Brain microvascular endothelial cell (primary cell): ENCODE data around the gene KIF27.
"Not testable (repeated sequence)": the region's sequence is repeated elsewhere in the genome, so short reads cannot be mapped to it uniquely, and the experiment has no call there.

ENCODE experiments used
- DNase-seq: peaks from one replicate; pipeline ENCODE4 v3.0.0-alpha.2; 2020
- H3K27ac ChIP-seq: fragments of 250-450 bp; sonication (Bioruptor Pico); 2 replicates; pipeline ENCODE4 v1.5.1; 2020; ENCODE audit warnings: mild to moderate bottlenecking, moderate library complexity
- H3K27me3 ChIP-seq: fragments of 250-450 bp; sonication (Bioruptor Pico); replicated peaks from 2 replicates; pipeline ENCODE4 v1.5.1; 2020; ENCODE audit warnings: mild to moderate bottlenecking
- H3K36me3 ChIP-seq: fragments of 250-450 bp; sonication (Bioruptor Pico); replicated peaks from 2 replicates; pipeline ENCODE4 v1.5.1; 2020; ENCODE audit warnings: mild to moderate bottlenecking
- H3K4me3 ChIP-seq: 2 replicates; pipeline ENCODE4 v1.5.1; 2011; ENCODE audit warnings: low read depth, mild to moderate bottlenecking, control low read depth, low read length, moderate library complexity
- in situ Hi-C: cut with HindIII; loops from 2 replicates; pipeline ENCODE4 v1.10.0; 2017; ENCODE audit warnings: low sequenced_read_pairs, low pct_ligation_motif_present
- TF ChIP-seq, protein P1 (sequence below): IDR thresholded peaks from 2 replicates; pipeline ENCODE4 v1.5.1; 2011; ENCODE audit warnings: low read depth, mild to moderate bottlenecking, moderate library complexity, low read length, control low read depth, inconsistent platforms; ENCODE audit errors: missing control alignments

KIF27 gene

DNA sequence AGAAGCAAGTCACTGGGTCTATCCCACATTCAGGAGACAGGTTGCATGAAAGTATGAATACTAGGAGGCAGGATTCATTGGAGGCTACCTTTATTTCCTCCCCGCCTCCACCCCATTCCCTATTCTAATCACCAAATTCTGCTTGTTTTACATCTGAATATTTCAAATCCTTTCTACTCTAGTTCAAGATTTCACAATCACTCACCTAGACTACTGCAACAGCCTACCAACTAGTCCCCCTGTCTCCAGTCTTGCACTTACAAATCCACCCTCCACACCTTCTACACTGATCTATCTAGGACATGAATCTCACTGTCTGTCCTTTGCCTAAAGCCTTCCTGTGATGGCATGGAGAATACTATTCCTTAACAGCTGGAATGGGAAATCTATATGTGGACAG, 6.4 kb upstream of the KIF27 start:
- Histone ChIP-seq H3K27ac (no peak overlapping the region), H3K27me3 (no peaks in the 10 kb centered on the region), H3K4me3 (no peak overlapping the region), H3K36me3 (no peaks in the 10 kb centered on the region)
- TF ChIP-seq, protein P1, sequence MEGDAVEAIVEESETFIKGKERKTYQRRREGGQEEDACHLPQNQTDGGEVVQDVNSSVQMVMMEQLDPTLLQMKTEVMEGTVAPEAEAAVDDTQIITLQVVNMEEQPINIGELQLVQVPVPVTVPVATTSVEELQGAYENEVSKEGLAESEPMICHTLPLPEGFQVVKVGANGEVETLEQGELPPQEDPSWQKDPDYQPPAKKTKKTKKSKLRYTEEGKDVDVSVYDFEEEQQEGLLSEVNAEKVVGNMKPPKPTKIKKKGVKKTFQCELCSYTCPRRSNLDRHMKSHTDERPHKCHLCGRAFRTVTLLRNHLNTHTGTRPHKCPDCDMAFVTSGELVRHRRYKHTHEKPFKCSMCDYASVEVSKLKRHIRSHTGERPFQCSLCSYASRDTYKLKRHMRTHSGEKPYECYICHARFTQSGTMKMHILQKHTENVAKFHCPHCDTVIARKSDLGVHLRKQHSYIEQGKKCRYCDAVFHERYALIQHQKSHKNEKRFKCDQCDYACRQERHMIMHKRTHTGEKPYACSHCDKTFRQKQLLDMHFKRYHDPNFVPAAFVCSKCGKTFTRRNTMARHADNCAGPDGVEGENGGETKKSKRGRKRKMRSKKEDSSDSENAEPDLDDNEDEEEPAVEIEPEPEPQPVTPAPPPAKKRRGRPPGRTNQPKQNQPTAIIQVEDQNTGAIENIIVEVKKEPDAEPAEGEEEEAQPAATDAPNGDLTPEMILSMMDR, result no peak
- in situ Hi-C loops, result loop anchor here (25.0 kb wide), 1 partner anchor 335 kb away; no protein-coding TSS in a partner anchor
- DNase-seq, result no peak

DNA sequence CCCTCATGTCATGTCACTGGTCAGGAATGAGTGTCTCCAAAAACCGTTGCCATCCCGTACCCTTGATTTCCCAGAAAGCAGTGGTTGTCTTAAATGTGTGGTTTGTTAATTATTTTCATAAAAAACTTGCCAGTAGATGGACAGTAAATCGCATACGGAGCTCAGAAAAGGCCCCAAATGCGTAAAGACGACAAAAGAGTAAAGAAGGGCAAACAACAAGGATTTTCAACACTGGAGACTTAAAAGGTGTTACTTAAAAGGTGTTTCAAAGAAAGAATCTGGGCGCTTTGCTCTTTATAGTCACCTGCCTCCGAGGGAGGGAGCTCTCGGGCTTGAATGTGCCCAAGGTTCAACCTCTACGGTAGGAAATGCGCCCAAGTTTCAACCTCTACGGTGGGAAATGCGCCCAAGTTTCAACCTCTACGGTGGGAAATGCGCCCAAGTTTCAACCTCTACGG, 734 bp downstream of the KIF27 start:
- TF ChIP-seq, protein P1, result peak; percentile 62
- no peak for DNase-seq

DNA sequence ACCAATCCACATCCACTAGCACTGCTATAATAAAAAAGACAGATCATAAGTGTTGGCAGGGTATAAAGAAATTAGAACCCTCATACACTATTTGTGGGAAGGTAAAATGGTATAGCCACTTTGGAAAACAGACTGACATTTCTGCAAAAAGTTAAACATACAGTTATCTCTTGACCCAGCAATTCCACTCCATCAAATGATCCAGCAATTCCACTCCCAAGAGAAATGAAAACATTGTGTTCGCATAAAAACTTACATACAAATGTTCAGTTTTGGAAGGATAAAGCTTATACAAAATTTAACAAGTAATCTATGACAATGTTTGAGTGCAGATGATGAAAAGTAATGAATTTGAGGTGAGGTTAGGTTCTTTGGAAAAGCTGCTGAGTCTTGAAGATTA, 2.1 kb downstream of the KIF27 start:
- Histone ChIP-seq H3K4me3 (no peak overlapping the region), H3K36me3 (no peaks in the 10 kb centered on the region), H3K27me3 (no peaks in the 10 kb centered on the region), H3K27ac (no peak overlapping the region)
- no peak for DNase-seq
- in situ Hi-C loops, result no loop called here
- TF ChIP-seq, protein P1, result no peak

More for the DNA sequence above, 734 bp downstream of the KIF27 start:
- in situ Hi-C loops, result no loop called here
- H3K27ac ChIP-seq, result peak overlapping the region; percentile 87
- peak overlapping the region; percentile 75 for H3K4me3 ChIP-seq
- no peaks in the 10 kb centered on the region for H3K36me3 ChIP-seq
- no peaks in the 10 kb centered on the region for H3K27me3 ChIP-seq

DNA sequence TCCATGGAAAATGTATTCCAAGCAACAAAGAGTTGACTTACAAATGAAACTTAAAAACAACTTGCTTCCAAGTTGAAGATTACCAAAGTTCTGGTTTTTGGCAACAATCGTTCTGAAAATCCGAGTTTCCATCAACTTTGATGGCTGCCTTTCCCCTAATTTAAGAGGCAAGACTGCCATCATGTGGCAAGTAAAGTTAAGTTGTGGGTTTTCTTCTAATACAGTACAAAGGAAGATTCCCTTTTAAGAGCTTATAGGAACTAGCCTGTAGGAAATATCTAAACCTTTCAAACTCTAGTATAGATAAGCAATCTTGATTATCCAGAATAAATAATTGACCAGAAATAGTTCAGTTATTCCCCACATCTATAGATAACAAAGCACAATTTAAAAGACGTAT, 9.0 kb downstream of the KIF27 start:
- H3K27ac ChIP-seq, in situ Hi-C loops, H3K27me3 ChIP-seq, H3K36me3 ChIP-seq, H3K4me3 ChIP-seq: not testable (repeated sequence)
- DNase-seq, result peak; percentile 27

DNA sequence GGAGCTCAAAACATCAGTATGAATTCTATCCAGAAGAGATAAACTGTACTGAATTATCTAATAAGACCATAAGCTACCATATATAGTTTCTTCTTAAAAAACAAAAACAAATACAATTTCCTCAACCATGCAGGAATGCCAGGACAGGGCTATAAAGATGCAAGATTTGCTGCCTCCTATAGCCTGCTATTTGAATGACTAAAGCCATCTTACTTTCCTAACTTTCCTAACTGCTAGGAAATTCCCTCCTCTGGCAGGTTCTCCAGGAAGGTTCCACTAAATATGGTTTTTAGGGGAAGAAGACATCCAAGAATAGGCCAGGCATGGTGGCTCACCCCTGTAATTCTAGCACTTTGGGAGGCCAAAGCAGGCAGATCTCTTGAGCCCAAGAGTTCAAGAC, 15.1 kb downstream of the KIF27 start:
- no peak overlapping the region for H3K4me3 ChIP-seq
- in situ Hi-C loops, result no loop called here
- H3K36me3 ChIP-seq, result no peaks in the 10 kb centered on the region
- H3K27me3 ChIP-seq, result no peaks in the 10 kb centered on the region
- H3K27ac ChIP-seq, result no peak overlapping the region
- TF ChIP-seq, protein P1, result no peak
- no peak for DNase-seq

DNA sequence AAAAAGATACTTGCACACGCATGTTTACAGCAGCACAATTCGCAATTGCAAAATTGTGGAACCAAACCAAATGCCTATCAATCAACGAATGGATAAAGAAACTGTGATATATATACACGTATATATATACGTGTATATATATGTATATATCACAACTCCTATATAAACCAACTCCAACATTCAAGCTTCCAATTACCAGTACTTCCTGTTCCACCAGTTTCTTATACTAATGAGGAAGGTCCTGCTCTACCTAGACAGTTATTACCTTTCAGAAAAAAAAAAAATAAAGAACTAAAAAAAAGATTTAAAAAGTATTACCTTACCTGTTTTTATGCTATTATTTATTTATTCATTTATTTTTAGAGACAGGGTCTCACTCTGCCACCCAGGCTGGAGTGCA, 20.6 kb downstream of the KIF27 start:
- H3K27me3 ChIP-seq, H3K36me3 ChIP-seq, DNase-seq, H3K27ac ChIP-seq, H3K4me3 ChIP-seq, in situ Hi-C loops: not testable (repeated sequence)

DNA sequence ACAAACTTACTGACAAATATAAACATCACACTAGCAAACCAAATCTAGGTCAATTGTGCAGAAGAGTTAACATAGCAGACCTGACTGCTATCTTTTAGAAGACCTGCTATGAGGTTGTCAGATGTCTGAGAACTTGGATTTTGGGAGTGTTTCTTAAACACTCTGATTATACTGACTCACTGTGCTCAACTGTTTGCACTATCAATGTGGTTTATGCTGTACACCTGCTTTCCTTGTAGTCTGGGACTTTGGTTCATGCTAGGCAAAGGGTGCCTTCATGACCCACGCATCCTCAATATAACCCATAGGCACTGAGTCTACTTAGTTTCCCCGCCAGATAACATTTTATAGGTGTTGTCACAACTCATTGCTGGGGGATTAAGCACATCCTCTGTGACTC, 26.9 kb downstream of the KIF27 start:
- H3K27ac ChIP-seq, in situ Hi-C loops: not testable (repeated sequence)

DNA sequence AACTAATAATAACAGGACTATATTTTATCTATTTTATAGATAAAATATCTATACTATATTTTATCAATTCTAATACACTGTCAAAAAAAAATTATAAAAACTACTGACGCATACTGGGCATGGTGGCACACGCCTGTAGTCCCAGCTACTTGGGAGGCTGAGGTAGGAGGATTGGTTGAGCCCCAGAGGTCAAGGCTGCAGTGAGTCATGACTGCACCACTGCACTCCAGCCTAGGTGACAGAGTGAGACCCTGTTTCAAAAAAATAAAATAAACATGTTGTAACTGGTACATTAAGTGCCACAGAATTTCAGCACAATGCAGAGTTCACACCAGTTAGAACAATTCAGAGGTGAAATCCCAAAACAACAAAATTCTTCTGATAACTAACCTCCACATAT, 34.7 kb downstream of the KIF27 start:
- H3K27me3 ChIP-seq, H3K4me3 ChIP-seq, DNase-seq, in situ Hi-C loops, H3K36me3 ChIP-seq: not testable (repeated sequence)
- H3K27ac ChIP-seq, result peak overlapping the region; percentile 54

More for the DNA sequence above, 26.9 kb downstream of the KIF27 start:
- not testable (repeated sequence) for H3K4me3 ChIP-seq, H3K36me3 ChIP-seq, H3K27me3 ChIP-seq, DNase-seq

DNA sequence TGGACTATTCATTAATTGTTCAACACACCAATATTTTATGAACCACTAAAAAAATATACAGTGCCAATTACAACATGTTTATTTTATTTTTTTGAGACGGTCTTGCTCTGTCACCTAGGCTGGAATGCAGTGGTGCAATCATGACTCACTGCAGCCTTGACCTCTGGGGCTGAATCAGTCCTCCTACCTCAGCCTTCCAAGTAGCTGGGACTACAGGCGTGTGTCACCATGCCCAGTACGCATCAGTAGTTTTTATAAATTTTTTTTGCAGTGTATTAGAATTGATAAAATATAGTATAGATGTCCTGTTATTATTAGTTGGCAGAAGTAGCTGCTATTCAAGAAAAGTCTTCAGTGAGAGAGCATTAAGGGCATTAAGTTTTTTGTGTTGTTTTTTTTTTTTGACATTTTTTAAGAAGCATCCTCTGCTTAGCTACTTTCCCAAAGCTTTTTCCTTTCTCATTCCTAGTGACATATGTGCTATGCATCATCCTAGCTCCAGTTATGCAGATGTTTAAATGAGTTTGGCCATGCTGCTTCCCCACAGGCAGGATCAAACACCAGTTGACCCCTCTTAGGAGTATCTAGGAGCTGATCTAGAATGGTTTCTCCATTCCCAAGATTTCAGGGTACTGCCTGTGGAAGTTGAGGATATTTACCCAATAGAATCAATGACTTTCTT, 35.5 kb downstream of the KIF27 start:
- H3K4me3 ChIP-seq, H3K36me3 ChIP-seq, in situ Hi-C loops, H3K27me3 ChIP-seq: not testable (repeated sequence)
- peak overlapping the region; percentile 54 for H3K27ac ChIP-seq
- peak; percentile 97 for DNase-seq

DNA sequence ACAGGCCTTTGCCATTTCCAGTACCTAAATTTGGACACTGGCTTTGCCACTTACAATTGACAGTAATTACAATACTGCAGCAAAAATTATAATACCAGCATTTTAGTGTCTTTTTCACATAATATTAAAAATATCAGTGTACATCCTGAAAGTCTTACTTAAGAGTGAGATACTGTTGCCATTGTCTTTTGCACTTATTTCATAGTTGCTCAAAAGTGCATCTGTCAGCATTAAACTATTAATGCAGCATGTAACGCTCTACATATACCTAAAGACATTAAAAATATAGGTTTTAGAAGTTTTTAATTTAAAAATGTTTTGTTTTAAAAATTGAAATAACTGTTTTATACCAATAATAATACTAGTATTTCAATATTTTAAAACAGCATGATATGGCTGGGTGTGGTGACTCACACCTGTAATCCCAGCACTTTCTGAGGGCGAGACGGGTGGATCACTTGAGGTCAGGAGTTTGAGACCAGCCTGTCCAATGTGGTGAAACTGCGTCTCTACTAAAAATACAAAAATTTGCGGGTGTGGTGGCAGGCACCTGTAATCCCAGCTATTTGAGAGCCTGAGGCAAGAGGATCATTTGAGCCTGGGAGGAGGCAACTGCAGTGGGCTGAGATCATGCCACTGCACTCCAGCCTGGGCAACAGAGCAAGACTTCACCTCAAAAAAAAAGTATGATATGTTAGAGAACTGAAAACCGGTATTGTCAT, 39.4 kb downstream of the KIF27 start:
- H3K36me3 ChIP-seq, H3K4me3 ChIP-seq, H3K27ac ChIP-seq, DNase-seq, in situ Hi-C loops, H3K27me3 ChIP-seq: not testable (repeated sequence)
